GM18526 (cell line): ENCODE measurements around the gene IRF7.

Source experiments
- POLR2A ChIP-seq: IDR thresholded peaks from 3 replicates; pipeline ENCODE4 v1.6.1; 2011; ENCODE audit not compliant: insufficient read length; ENCODE audit errors: extremely low read depth

The IRF7 gene

GRCh38 chr11:614623-615503 is 887 bp downstream of the IRF7 start:
- no peak for TF ChIP-seq POLR2A

GRCh38 chr11:614021-614622 is 1.6 kb downstream of the IRF7 start:
- no peak for TF ChIP-seq POLR2A

GRCh38 chr11:613369-613968 is 2.3 kb downstream of the IRF7 start:
- no peak for TF ChIP-seq POLR2A

- no peak for TF ChIP-seq POLR2A
These were observed 2.8 kb downstream of the IRF7 start for GRCh38 chr11:612961-613300.

GRCh38 chr11:612201-612960 is 3.4 kb downstream of the IRF7 start:
- TF ChIP-seq POLR2A, result peak; percentile 10

- peak; percentile 25 for TF ChIP-seq POLR2A
These were observed 4.5 kb downstream of the IRF7 start for GRCh38 chr11:611001-611996.

- TF ChIP-seq POLR2A, result no peak
These were observed 5.5 kb downstream of the IRF7 start for GRCh38 chr11:610146-610801.

- TF ChIP-seq POLR2A, result no peak
These were observed 6.4 kb downstream of the IRF7 start for GRCh38 chr11:609341-609811.

GRCh38 chr11:608791-609251 is 6.9 kb downstream of the IRF7 start:
- no peak for TF ChIP-seq POLR2A

GRCh38 chr11:607971-608659 is 7.6 kb downstream of the IRF7 start:
- TF ChIP-seq POLR2A, result no peak

GRCh38 chr11:607020-607780 is 8.6 kb downstream of the IRF7 start:
- TF ChIP-seq POLR2A, result no peak

GRCh38 chr11:606245-606644 is 9.5 kb downstream of the IRF7 start:
- TF ChIP-seq POLR2A, result no peak

GRCh38 chr11:605286-606129 is 10.2 kb downstream of the IRF7 start:
- no peak for TF ChIP-seq POLR2A
